NT2/D1 (cell line): Measurements from ENCODE around the gene TMEM237.
A peak's percentile ranks its signal among the peaks of the same experiment; 100 is the strongest.

Experiments
- DNase-seq: peaks from one replicate; pipeline ENCODE4 v3.0.0-alpha.2; 2011; ENCODE audit warnings: low read depth, low spot score
- H3K27me3 ChIP-seq: 2 replicates; pipeline ENCODE4 v1.6.0; 2011; ENCODE audit warnings: mild to moderate bottlenecking; ENCODE audit not compliant: insufficient read length, insufficient read depth
- H3K36me3 ChIP-seq: 2 replicates; pipeline ENCODE4 v1.6.1; 2011; ENCODE audit warnings: mild to moderate bottlenecking, low read length, mixed read lengths; ENCODE audit not compliant: insufficient read depth, insufficient read length
- H3K4me1 ChIP-seq: 2 replicates; pipeline ENCODE4 v1.5.1; 2011; ENCODE audit not compliant: insufficient read depth, insufficient read length
- H3K4me3 ChIP-seq: 2 replicates; pipeline ENCODE4 v1.5.1; 2011; ENCODE audit warnings: low read depth; ENCODE audit not compliant: insufficient read length
- H3K9ac ChIP-seq: 2 replicates; pipeline ENCODE4 v1.6.0; 2011; ENCODE audit warnings: low read depth; ENCODE audit not compliant: insufficient read length
- H3K9me3 ChIP-seq: 2 replicates; pipeline ENCODE4 v1.5.1; 2011; ENCODE audit warnings: mild to moderate bottlenecking, low read length; ENCODE audit not compliant: insufficient read depth
- SUZ12 ChIP-seq: IDR thresholded peaks from 2 replicates; pipeline ENCODE4 v1.6.1; 2011; ENCODE audit not compliant: insufficient read length, insufficient read depth; ENCODE audit errors: extremely low read depth
- YY1 ChIP-seq: IDR thresholded peaks from 2 replicates; pipeline ENCODE4 v1.6.1; 2011; ENCODE audit not compliant: insufficient read length, insufficient read depth
- ZNF274 ChIP-seq: IDR thresholded peaks from 2 replicates; pipeline ENCODE4 v1.6.1; 2011; ENCODE audit warnings: mild to moderate bottlenecking, low read depth, low read length

TMEM237 gene

GRCh38 chr2:201642579-201643215 is 606 bp downstream of the TMEM237 start:
- Histone ChIP-seq H3K4me1 (no peaks in the 10 kb centered on the region), H3K4me3 (peak overlapping the region; percentile 83)

GRCh38 chr2:201642086-201642578 is 1.2 kb downstream of the TMEM237 start:
- no peaks in the 10 kb centered on the region for H3K4me1 ChIP-seq
- peak overlapping the region; percentile 83 for H3K4me3 ChIP-seq
- peak overlapping the region; percentile 91 for H3K9ac ChIP-seq
- H3K27me3 ChIP-seq: no peaks in the 10 kb centered on the region
- DNase-seq: peak; percentile 20
- TF ChIP-seq YY1 (no peak), ZNF274 (no peak), SUZ12 (no peak)
- no peaks in the 10 kb centered on the region for H3K9me3 ChIP-seq
- peaks cover 19% of the 10 kb centered on the region for H3K36me3 ChIP-seq

More at GRCh38 chr2:201642579-201643215, 606 bp downstream of the TMEM237 start:
- peak overlapping the region; percentile 91 for H3K9ac ChIP-seq
- TF ChIP-seq ZNF274 (no peak), YY1 (no peak), SUZ12 (no peak)
- H3K36me3 ChIP-seq: peaks cover 17% of the 10 kb centered on the region
- peak; percentile 67 for DNase-seq
- no peaks in the 10 kb centered on the region for H3K9me3 ChIP-seq
- H3K27me3 ChIP-seq: no peaks in the 10 kb centered on the region

GRCh38 chr2:201639205-201639604 is 4.1 kb downstream of the TMEM237 start:
- Histone ChIP-seq H3K36me3 (peaks cover 46% of the 10 kb centered on the region), H3K4me3 (no peak overlapping the region), H3K4me1 (no peaks in the 10 kb centered on the region), H3K27me3 (no peaks in the 10 kb centered on the region), H3K9me3 (no peaks in the 10 kb centered on the region), H3K9ac (no peak overlapping the region)
- DNase-seq: no peak
- no peak for TF ChIP-seq ZNF274
- TF ChIP-seq YY1: no peak
- TF ChIP-seq SUZ12: no peak

GRCh38 chr2:201638326-201638725 is 5.0 kb downstream of the TMEM237 start:
- Histone ChIP-seq H3K4me1 (no peaks in the 10 kb centered on the region), H3K9ac (no peak overlapping the region), H3K9me3 (no peaks in the 10 kb centered on the region), H3K4me3 (no peak overlapping the region), H3K36me3 (peaks cover 55% of the 10 kb centered on the region), H3K27me3 (no peaks in the 10 kb centered on the region)
- TF ChIP-seq SUZ12: no peak
- TF ChIP-seq ZNF274: no peak
- TF ChIP-seq YY1: no peak
- no peak for DNase-seq

- H3K4me1 ChIP-seq: no peaks in the 10 kb centered on the region
- H3K36me3 ChIP-seq: peaks cover 92% of the 10 kb centered on the region
- no peak overlapping the region for H3K9ac ChIP-seq
Observed at GRCh38 chr2:201633661-201634249, 9.5 kb downstream of the TMEM237 start.

GRCh38 chr2:201631041-201631440 is 12.3 kb downstream of the TMEM237 start:
- H3K36me3 ChIP-seq: peaks cover 95% of the 10 kb centered on the region
- H3K9me3 ChIP-seq: no peaks in the 10 kb centered on the region
- DNase-seq: no peak
- H3K9ac ChIP-seq: no peak overlapping the region
- H3K4me1 ChIP-seq: no peaks in the 10 kb centered on the region
- TF ChIP-seq SUZ12 (no peak), ZNF274 (no peak), YY1 (no peak)
- no peak overlapping the region for H3K4me3 ChIP-seq
- no peaks in the 10 kb centered on the region for H3K27me3 ChIP-seq

More at GRCh38 chr2:201633661-201634249, 9.5 kb downstream of the TMEM237 start:
- Histone ChIP-seq H3K9me3 (no peaks in the 10 kb centered on the region), H3K4me3 (no peak overlapping the region), H3K27me3 (no peaks in the 10 kb centered on the region)
- no peak for TF ChIP-seq ZNF274
- DNase-seq: no peak

- no peak overlapping the region for H3K9ac ChIP-seq
- H3K27me3 ChIP-seq: no peaks in the 10 kb centered on the region
- no peaks in the 10 kb centered on the region for H3K9me3 ChIP-seq
- H3K4me3 ChIP-seq: no peak overlapping the region
- no peak for TF ChIP-seq SUZ12
- TF ChIP-seq YY1: no peak
- no peak for TF ChIP-seq ZNF274
- no peaks in the 10 kb centered on the region for H3K4me1 ChIP-seq
- peaks cover 95% of the 10 kb centered on the region for H3K36me3 ChIP-seq
- DNase-seq: no peak
Observed at GRCh38 chr2:201630577-201630976, 12.7 kb downstream of the TMEM237 start.
